Aorta (tissue), 5 donors: ENCODE results near the gene TMEM232. TPM values are rescaled to one million over a fixed set of nuclear protein-coding genes. Genes with fewer than 3 reads are reported as not detected.

Experiments used
- ATAC-seq: fragments of 200-7000 bp; cut with Tn5 transposase; one replicate; pipeline ENCODE4 v1.9.1; 2022; ENCODE audit warnings: moderate library complexity; ENCODE audit not compliant: low FRiP score
- DNase-seq, 2 donors: peaks; one replicate each; pipeline ENCODE4 v3.0.0-alpha.2; 2020
- H3K27ac ChIP-seq, 2 donors: one replicate each; pipeline ENCODE4 v1.5.1; 2013; ENCODE audit warnings: low read length in 2 of 2, mild to moderate bottlenecking in 2 of 2, moderate library complexity in 2 of 2, control low read depth in 1 of 2, inconsistent platforms in 1 of 2, low read depth in 1 of 2
- H3K27me3 ChIP-seq, 2 donors: one replicate each; pipeline ENCODE4 v1.6.1; 2013; ENCODE audit warnings: control low read depth in 1 of 2, low read length in 1 of 2, mild to moderate bottlenecking in 1 of 2, moderate library complexity in 1 of 2; ENCODE audit not compliant: insufficient read depth in 2 of 2, control insufficient read depth in 1 of 2
- H3K36me3 ChIP-seq, 2 donors: one replicate each; pipeline ENCODE4 v1.6.1; 2013; ENCODE audit warnings: control low read depth in 1 of 2, low read length in 1 of 2, mild to moderate bottlenecking in 1 of 2; ENCODE audit not compliant: insufficient read depth in 2 of 2, control insufficient read depth in 1 of 2
- H3K4me1 ChIP-seq, 2 donors: one replicate each; pipeline ENCODE4 v1.6.1; 2013; ENCODE audit warnings: low read length in 2 of 2, control low read depth in 1 of 2, mild to moderate bottlenecking in 1 of 2, moderate library complexity in 1 of 2; ENCODE audit not compliant: insufficient read depth in 2 of 2, control insufficient read depth in 1 of 2
- H3K4me3 ChIP-seq, 2 donors: one replicate each; pipeline ENCODE4 v1.5.1; 2013; ENCODE audit warnings: low read length in 2 of 2, control low read depth in 1 of 2, mild to moderate bottlenecking in 1 of 2
- H3K9me3 ChIP-seq: one replicate; pipeline ENCODE4 v1.6.1; 2013; ENCODE audit warnings: mild to moderate bottlenecking, low read length; ENCODE audit not compliant: control insufficient read depth
- WGBS, 2 donors: extraction: QIAGEN DNeasy Blood & Tissue Kit; methylation state at CpG; one replicate each; pipeline ENCODE4 v1.1.7; 2013; 5-methylcytosine and 5-hydroxymethylcytosine counted together
- intact Hi-C, 2 donors: fragments of 100-400 bp; cut with DNase I; formaldehyde crosslinking; loops; one replicate each; pipeline versions ENCODE4 v1.14.2 to v1.15.0; 2022
- polyA plus RNA-seq, 2 donors: library from polyadenylated mRNA; stranded (reverse); fragments of 200-250 nt; gene quantifications; one replicate each; pipeline ENCODE4 v1.2.3, GENCODE V29; 2013
- total RNA-seq, 2 donors: library from RNA; stranded (reverse); fragmentation: NEBNext Ultra II Directional; extraction: Animal tissue kit (Norgen Biotek cat#: 25700); gene quantifications; one replicate each; pipeline ENCODE4 v1.2.1, GENCODE V29; 2021
- donor health status: healthy with polysubstance abuse.
- donor health status: Bipolar disorder and iron deficiency.
- donor health status: DM: no; HTN: no; CAD: no.
- donor health status: DM: no; HTN: no; CAD: no.
- donor health status: DM: yes; HTN: yes; CAD: no.

The TMEM232 gene
- total and polyA plus RNA-seq, 4 donors, result 1.7 to 4.9 (median 2.1) TPM

DNA sequence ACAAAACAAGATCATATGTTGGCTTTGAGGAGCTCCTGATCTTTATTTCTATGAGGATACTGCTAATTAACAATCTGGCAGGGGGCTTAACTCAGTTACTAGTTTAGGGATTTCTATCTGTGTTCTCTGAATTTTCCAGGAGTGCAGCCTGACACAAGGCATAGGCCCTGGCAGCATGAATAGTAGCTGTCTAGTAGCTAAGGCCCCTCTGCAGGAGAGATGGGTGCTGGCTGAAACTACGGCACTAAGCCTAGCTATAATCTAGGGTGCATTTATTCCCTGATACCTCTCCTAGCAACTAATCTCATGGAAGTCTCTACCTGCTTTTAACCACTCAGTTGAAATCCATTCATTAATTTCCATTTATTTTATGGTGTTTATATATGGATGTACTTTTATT is 268.2 kb downstream of the TMEM232 start:
- Histone ChIP-seq H3K4me3 (no peak overlapping the region), H3K36me3 (no peaks in the 10 kb centered on the region), H3K27ac (no peak overlapping the region), H3K4me1 (no peaks in the 10 kb centered on the region), H3K9me3 (no peaks in the 10 kb centered on the region), H3K27me3 (no peaks in the 10 kb centered on the region)
- DNase-seq, result no peak
- intact Hi-C loops, result no loop called here
- no peak for ATAC-seq
- 90 to 96% methylated on average over 1 of the region's 1 CpG for WGBS, 2 donors

GRCh38 chr5:110442856-110443255 is 283.6 kb downstream of the TMEM232 start:
- peaks cover 2% of the 10 kb centered on the region for H3K9me3 ChIP-seq
- H3K4me1 ChIP-seq, result peaks cover 0 to 4% of the 10 kb centered on the region in 2 donors
- 97 to 99% methylated on average over 4 of the region's 4 CpGs for WGBS, 2 donors
- no peaks in the 10 kb centered on the region for H3K36me3 ChIP-seq
- no peak overlapping the region for H3K4me3 ChIP-seq
- DNase-seq (no peak), ATAC-seq (no peak)
- H3K27ac ChIP-seq, result no peak overlapping the region
- intact Hi-C loops, result loop anchor here in 1 of 2 donors (5.0 kb wide), 1 partner anchor 179 kb away; no protein-coding TSS in a partner anchor
- H3K27me3 ChIP-seq, result no peaks in the 10 kb centered on the region

DNA sequence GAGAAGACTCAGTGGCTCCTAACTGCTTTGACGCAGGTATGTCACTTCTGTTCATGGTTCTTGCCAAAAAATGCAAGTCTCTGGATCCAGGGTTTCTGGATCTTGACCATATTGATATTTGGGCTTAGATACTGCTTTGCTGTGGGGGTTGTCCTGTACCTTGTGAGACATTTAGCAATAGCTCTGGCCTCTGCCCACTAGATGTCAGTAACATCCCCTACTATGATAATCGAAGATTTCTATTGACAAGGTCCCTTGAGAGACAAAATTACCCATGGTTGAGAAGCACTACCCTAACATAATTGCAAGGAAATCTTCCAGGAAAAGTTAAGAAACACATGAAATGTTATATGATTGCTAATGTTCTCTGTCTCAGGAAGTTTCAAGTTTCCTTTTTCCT is 285.4 kb downstream of the TMEM232 start:
- Histone ChIP-seq H3K27me3 (no peaks in the 10 kb centered on the region), H3K9me3 (peaks cover 2% of the 10 kb centered on the region), H3K4me3 (no peak overlapping the region), H3K4me1 (peaks cover 0 to 4% of the 10 kb centered on the region in 2 donors), H3K27ac (no peak overlapping the region), H3K36me3 (no peaks in the 10 kb centered on the region)
- DNase-seq (no peak), ATAC-seq (no peak)
- intact Hi-C loops, result loop anchor here in 1 of 2 donors (5.0 kb wide), 1 partner anchor 181 kb away; no protein-coding TSS in a partner anchor
- 61 to 71% methylated on average over 2 of the region's 2 CpGs for WGBS, 2 donors

- no peak for ATAC-seq
- Histone ChIP-seq H3K9me3 (no peaks in the 10 kb centered on the region), H3K4me1 (peaks cover 0 to 4% of the 10 kb centered on the region in 2 donors), H3K4me3 (no peak overlapping the region), H3K27me3 (no peaks in the 10 kb centered on the region), H3K27ac (no peak overlapping the region), H3K36me3 (no peaks in the 10 kb centered on the region)
- intact Hi-C loops, result loop anchor here in 1 of 2 donors (5.0 kb wide), 1 partner anchor 182 kb away; no protein-coding TSS in a partner anchor
- DNase-seq, result no peak
- WGBS, 2 donors, result 86 to 89% methylated on average over 2 of the region's 2 CpGs
Observed at GRCh38 chr5:110440058-110440457, 286.4 kb downstream of the TMEM232 start.

DNA sequence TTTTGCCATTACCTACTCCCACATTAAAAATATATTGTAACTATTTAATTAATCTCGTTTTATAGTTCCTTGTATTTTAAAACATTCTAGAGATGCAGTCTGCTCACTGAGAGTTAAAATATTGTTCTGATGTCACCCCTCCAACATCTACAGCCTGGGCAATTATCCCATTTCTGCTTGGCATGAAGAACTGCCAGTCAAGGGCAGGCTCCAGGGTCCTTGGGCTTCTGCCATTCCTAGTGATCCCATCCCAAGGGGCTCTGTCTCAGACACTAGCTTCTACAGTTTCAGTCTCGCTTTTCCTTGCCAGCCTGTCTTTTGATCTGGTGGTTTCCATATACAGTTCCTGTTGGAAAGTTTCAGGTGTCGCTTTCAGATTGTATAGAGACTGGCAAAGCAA is 287.2 kb downstream of the TMEM232 start:
- H3K36me3 ChIP-seq, result no peaks in the 10 kb centered on the region
- ATAC-seq (no peak), DNase-seq (no peak)
- intact Hi-C loops, result no loop called here
- H3K4me3 ChIP-seq, result no peak overlapping the region
- peaks cover 0 to 4% of the 10 kb centered on the region in 2 donors for H3K4me1 ChIP-seq
- no peaks in the 10 kb centered on the region for H3K9me3 ChIP-seq
- H3K27ac ChIP-seq, result peak overlapping the region in 1 of 2 donors; percentile 3
- no peaks in the 10 kb centered on the region for H3K27me3 ChIP-seq
- WGBS, 2 donors, result 3 to 8% methylated on average over 3 of the region's 3 CpGs

DNA sequence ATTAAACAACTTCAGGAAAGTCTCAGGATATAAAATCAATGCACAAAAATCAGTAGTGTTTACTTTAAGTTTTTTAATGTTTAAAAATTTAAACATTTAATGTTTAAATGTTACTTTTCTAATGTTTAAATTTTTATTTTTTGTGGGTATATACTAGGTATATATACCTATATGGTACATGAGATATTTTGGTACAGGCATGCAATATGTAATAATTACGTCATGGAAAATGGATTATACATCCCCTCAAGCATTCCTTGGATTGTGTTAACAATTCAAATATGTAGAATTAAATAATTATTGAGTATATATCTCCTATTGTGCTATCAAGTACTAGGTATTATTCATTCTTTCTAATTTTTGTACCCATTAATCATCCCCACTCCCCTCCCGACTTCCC is 291.3 kb downstream of the TMEM232 start:
- no peak overlapping the region for H3K4me3 ChIP-seq
- H3K9me3 ChIP-seq, result no peaks in the 10 kb centered on the region
- ATAC-seq (no peak), DNase-seq (no peak)
- no peak overlapping the region for H3K27ac ChIP-seq
- 82 to 85% methylated on average over 2 of the region's 2 CpGs for WGBS, 2 donors
- no peaks in the 10 kb centered on the region for H3K27me3 ChIP-seq
- intact Hi-C loops, result no loop called here
- peaks cover 0 to 3% of the 10 kb centered on the region in 2 donors for H3K4me1 ChIP-seq
- H3K36me3 ChIP-seq, result no peaks in the 10 kb centered on the region

DNA sequence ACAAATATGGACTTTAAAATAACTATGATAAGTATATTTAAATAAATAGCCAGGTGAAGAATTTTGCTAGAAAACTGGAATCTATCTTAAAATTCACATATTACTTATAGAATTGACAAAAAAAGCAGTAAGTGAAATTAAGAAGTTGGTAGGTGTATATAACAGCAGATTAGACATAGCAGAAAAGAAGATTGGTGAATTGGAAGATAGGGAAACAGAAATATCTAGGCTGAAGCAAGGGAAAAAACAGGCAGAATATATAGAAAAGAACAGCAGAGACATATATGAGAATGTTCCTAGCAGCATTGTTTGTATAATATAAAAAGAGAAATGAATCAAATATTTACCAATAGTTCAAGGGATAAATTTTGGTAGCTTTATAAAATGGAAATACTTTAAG is 294.9 kb downstream of the TMEM232 start:
- Histone ChIP-seq H3K4me3 (no peak overlapping the region), H3K4me1 (no peaks in the 10 kb centered on the region), H3K27me3 (no peaks in the 10 kb centered on the region), H3K36me3 (no peaks in the 10 kb centered on the region), H3K27ac (no peak overlapping the region), H3K9me3 (no peaks in the 10 kb centered on the region)
- intact Hi-C loops, result no loop called here
- ATAC-seq, result no peak
- DNase-seq, result no peak

GRCh38 chr5:110414360-110414759 is 312.1 kb downstream of the TMEM232 start:
- H3K27me3 ChIP-seq, result no peaks in the 10 kb centered on the region
- H3K4me1 ChIP-seq, result no peaks in the 10 kb centered on the region
- ATAC-seq (no peak), DNase-seq (no peak)
- H3K27ac ChIP-seq, result no peak overlapping the region
- no peaks in the 10 kb centered on the region for H3K9me3 ChIP-seq
- WGBS, 2 donors, result 46 to 54% methylated on average over 2 of the region's 2 CpGs
- intact Hi-C loops, result loop anchor here in 1 of 2 donors (5.0 kb wide), 1 partner anchor 722 kb away; no protein-coding TSS in a partner anchor
- H3K36me3 ChIP-seq, result no peaks in the 10 kb centered on the region
- no peak overlapping the region for H3K4me3 ChIP-seq

DNA sequence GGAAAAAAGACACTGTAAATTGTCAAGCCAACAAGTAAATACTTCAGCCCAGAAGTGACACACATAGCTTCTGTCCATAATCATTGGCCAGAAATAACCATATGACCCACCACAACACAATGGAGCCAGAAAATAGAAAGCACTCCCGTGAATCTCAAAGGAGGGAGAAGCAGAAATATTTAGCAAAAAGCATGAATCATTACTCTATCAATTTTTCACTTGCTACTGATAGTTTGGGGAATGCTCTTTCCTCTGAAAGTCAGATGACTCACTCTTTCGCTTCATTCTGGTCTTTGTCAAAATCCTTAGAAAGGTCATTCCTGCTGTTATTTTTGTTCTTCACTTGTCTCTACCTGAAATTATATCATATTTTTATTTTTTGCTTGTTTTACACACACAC is 312.6 kb downstream of the TMEM232 start:
- DNase-seq (no peak), ATAC-seq (no peak)
- no peak overlapping the region for H3K4me3 ChIP-seq
- H3K4me1 ChIP-seq, result no peaks in the 10 kb centered on the region
- no peaks in the 10 kb centered on the region for H3K36me3 ChIP-seq
- no peaks in the 10 kb centered on the region for H3K9me3 ChIP-seq
- WGBS, 2 donors, result 64 to 81% methylated on average over 2 of the region's 2 CpGs
- intact Hi-C loops, result loop anchor here in 1 of 2 donors (5.0 kb wide), 1 partner anchor 722 kb away; no protein-coding TSS in a partner anchor
- H3K27me3 ChIP-seq, result no peaks in the 10 kb centered on the region
- H3K27ac ChIP-seq, result no peak overlapping the region
